Gastroesophageal sphincter (tissue), 3 donors: ENCODE measurements around the gene PLK3.

Experiments
- CTCF ChIP-seq, 4 experiments: fragments of 200-600 bp in 2 of 4; fragments of 450-650 bp in 2 of 4; sonication (generic) in 1 of 4; IDR thresholded peaks; one replicate each; pipeline ENCODE4 v1.5.1; 2017 to 2019; ENCODE audit warnings: antibody characterized with exemption in 4 of 4, mild to moderate bottlenecking in 2 of 4, moderate library complexity in 2 of 4
- POLR2AphosphoS5 ChIP-seq: sonication (generic); formaldehyde crosslinking; IDR thresholded peaks from one replicate; pipeline ENCODE4 v1.6.1; 2017; ENCODE audit warnings: antibody characterized with exemption

GRCh38 chr1:44812822-44813543 is 12.8 kb downstream of the PLK3 start:
- no peak for TF ChIP-seq POLR2AphosphoS5
- no peak for TF ChIP-seq CTCF (IDR thresholded peaks at IDR 0.05)
